GM19324 (cell line): Measurements from ENCODE around the gene ZSWIM4.
"Not testable (repeated sequence)": the region's sequence is repeated elsewhere in the genome, so short reads cannot be mapped to it uniquely, and the experiment has no call there.

ENCODE experiments used
- ATAC-seq: cut with Tn5 transposase; IDR thresholded peaks from one replicate; pipeline ENCODE4 v1.9.1; 2021; ENCODE audit warnings: mild to moderate bottlenecking, moderate library complexity; ENCODE audit not compliant: unreplicated experiment, low FRiP score

ZSWIM4 gene

DNA sequence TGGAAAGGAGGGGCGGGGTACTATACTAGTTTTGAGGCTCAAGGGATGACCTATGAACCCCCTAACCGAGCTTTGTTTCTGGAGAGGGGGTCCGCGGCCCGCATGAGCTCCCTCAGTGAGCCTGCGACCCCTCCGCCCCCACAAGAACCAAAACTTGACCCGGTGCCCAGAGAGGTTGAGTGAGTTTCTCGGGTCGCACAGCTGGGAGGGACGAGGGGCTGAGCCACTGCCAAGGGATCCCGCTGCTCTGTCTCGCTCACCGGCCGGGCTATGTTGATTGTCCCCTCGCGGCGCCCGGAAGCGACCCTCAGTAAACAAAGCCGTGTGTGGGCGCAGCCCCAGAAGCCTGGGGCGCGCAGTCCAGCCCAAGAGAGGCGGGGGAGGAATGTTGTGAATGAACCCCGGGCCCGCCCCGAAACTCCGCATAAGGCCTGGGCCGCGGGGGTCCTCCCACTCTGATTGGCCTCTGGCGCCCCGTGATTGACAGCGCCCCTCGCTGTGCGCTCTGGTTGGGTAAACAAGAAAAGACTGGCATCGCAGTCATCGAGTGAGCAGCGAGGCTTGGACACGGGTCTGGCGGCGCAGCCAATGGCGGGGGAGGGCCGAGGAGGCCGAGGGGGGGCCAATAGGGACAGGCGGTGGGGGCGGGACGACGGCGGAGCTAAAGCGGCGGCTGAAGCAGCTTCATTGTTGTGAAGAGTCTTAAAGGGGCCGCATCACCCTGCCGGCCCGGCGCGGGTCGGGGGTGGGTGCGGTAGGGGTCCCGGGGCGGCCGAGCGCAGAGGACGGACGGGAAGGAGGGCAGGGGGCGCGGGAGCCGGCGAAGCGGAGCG is at the start of gene ZSWIM4:
Gene ZSWIM4, plus strand, starts transcription at position 687 of the 833 bp plus-strand sequence. CDS start 206 bp downstream, outside the sequence.
- peak; percentile 97 for ATAC-seq

DNA sequence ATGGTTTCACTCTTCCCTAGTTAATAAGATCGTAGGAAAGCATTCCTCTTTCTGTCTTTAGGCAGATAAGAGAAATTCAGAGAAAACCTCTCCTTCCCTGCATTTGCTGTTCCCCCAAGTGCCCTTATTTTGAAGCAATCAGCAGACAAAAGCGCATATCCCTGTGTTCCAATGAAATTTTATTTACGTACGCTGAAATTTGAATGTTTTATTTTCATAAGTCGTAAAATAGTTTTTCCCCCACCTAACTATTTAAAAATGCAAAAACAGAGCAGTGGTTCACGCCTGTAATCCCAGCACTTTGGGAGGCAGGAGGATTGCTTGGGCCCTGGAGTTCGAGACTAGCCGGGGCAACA is 48.2 kb upstream of the ZSWIM4 start:
- ATAC-seq, result no peak

DNA sequence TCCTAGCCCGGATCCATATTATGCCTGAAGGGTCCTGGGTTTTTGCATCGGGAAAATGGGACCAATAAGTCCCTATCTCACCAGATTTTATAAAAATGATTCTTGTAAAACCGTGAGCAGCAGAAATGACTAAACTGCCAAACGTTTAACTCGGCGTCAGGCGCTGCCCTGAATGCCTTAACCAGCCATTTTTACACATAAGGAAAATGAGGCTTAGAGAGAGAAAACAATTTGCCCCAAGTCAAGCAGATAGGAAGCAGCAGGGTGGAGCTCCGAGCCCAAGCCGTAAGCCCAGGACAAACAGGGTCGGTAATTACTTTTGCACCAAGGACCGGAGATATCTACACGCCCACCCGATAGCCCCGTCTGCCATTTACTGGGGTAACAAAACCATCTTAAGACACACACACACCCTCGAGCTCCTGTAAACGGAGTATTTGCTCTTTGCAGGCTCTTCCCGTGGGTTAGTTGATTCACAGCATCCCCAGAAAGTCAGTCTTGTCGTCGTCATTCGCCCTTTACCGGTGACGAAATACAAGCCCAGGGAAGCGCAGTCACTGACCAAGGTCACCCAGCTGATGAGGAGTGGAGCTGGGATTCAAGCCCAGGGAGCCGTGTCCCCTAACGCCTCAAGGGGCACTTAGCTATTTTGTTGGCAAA is 46.9 kb upstream of the ZSWIM4 start:
- peak; percentile 2 for ATAC-seq

DNA sequence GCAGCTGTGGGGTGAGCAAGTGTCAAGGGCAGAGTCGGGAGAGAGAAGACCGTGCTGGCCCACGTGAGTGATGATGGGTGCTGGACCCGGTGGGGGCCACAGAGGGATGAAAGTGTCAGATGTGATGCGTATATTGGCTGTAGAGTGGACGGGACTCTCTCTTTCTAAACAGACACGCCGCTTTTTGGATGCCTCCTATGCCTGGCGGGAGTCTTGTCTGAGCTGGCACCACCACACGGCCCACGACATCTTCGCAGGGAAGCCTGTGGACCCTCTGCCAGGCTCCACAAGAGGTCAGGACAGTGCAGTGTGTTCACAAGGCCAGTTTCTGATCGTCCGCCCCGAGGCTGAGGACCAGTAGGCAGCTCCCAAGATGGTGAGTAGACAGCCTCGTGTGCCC is 43.8 kb upstream of the ZSWIM4 start:
- no peak for ATAC-seq

DNA sequence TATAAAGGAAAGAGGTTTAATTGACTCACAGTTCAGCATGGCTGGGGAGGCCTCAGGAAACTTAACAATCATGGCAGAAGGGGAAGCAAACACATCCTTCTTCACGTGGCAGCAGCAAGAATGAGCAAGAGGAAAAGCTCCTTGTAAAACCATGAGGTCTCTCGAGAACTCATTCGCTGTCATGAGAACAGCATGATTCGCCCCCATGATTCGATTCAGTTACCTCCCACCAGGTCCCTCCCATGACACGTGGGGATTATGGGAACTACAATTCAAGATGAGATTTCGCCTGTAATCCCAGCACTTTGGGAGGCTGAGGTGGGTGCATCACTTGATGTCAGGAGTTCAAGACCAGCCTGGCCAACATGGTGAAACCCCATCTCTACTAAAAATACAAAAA is 41.6 kb upstream of the ZSWIM4 start:
- ATAC-seq, result not testable (repeated sequence)

DNA sequence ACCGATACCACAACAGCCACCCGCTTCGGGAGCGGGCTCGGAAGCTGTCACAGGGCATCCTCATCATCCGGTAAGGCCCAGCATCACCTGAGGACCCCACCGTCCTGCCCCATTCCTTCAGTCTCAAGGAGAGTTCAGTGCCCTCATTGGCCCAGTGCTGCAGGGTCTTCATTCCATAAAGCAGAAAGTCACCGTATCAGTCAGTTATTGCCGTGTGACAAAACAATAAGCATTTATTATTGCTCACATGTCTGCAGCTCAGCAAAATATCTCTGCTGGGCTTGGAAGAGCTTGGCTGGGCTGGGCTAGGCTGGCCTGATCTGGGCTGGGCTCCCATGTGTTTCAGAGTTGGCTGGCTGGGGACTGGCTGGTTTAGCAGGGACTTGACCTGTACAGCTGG is 39.0 kb upstream of the ZSWIM4 start:
- no peak for ATAC-seq

DNA sequence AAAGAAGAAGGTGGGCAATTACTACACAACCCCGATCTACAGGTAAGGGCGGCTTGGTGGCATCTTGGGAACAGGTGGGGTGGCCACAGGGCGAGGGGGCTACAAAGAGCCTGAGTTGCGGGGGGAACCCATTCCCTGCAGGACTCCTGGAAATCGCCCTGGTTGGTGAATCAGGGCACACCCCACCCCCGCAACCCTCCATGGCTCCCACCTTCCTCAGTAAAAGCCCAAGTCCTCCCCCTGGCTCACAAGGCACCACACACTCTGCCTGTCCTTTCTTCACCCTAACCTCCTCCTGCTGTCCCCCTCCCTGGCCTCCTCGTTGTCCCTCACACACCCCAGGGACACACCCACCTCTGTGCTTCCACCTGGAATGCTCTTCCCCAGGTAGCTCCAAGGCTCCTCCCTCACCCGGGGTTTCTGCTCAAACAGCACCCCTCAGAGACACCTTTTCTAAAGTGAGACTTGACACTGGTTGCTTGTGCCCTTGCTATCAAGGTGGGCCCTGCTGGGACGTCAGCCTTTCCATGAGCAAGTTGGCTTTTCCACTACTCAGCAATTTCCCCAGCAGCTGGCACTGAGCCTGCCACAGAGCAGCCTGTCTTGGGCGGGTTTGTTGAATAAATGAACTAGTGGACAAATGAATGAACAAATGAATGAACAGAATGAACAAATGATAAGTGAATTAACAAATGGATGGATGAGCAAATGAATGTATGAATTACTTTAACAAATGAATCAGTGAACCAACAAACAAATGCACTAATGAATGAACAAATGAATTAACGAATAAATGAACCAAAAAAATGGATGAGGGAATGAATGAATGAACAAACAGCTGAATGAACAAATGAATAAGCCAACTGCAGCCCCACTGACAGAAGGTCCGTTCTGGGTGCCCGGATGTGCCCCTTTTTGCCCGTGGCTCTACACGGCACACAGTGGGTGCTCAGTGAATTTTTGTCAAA is 37.2 kb upstream of the ZSWIM4 start:
- no peak for ATAC-seq

DNA sequence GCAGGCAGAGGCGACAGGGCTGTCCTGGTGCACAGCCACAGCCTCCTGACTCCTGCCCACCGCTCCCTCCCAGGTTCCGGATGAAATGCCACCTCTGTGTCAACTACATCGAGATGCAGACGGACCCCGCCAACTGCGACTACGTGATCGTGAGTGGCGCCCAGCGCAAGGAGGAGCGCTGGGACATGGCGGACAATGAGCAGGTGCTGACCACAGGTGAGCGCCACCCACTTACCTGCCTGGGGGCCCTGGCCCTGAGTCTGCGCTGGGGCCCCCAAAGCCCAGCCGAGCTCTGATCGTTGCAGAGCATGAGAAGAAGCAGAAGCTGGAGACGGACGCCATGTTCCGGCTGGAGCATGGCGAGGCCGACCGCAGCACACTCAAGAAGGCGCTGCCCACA is 36.4 kb upstream of the ZSWIM4 start:
- no peak for ATAC-seq

DNA sequence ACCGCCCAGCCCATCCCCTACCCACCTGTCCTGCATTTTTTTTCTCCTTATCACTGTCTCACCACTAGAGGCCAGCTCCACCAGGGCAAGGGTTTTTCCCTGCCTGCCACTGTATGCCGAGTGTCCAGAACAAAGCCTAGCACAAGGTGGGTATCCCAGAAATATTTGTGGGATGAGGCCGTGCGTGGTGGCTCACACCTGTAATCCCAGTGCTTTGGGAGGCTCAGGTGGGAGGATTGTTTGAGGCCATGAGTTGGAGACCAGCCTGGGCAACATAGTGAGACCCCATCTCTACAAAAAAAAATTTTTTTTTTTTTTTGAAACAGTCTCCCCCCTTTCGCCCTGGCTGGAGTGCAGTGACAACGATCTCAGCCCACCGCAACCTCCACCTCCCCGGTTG is 33.8 kb upstream of the ZSWIM4 start:
- ATAC-seq, result no peak

DNA sequence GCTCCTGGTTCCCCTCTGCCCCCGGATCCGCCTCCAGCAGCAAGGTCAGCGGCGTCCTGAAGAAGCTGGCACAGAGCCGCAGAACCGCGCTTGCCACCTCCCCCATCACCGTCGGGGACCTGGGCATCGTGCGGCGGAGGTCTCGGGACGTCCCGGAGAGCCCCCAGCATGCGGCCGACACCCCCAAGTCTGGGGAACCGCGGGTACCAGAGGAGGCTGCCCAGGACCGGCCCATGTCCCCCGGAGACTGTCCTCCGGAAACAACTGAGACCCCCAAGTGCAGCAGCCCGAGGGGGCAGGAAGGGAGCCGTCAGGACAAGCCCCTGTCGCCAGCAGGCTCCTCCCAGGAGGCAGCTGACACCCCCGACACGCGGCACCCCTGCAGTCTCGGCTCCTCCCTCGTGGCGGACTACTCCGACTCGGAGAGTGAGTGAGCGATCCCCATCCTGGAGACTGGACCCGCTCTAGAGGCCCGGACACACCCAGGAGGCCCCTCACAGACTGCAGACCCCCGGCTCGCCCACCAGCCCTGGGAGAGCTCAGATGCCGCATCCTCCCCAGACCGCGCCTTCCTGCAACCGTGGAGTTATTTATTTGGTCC is 32.5 kb upstream of the ZSWIM4 start:
- no peak for ATAC-seq

DNA sequence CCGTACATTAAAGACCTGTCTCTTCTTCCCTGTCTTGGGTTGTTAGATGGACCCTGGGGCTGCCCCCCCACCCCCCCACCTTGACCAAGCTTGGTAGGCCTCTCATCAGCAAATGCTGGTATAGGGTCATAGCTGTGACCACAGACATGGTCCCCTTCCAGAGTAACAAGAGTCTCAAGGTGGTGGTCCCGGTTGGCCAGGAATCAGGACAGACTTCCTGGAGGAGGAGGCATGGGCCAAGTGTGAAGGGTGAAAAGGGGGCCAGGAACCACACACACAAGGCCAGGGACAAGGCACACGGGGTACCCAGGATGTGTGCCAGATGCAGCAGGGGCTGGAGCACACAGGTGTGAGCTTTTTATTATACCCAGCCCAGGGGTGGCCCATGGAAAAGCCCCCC is 32.0 kb upstream of the ZSWIM4 start:
- no peak for ATAC-seq

DNA sequence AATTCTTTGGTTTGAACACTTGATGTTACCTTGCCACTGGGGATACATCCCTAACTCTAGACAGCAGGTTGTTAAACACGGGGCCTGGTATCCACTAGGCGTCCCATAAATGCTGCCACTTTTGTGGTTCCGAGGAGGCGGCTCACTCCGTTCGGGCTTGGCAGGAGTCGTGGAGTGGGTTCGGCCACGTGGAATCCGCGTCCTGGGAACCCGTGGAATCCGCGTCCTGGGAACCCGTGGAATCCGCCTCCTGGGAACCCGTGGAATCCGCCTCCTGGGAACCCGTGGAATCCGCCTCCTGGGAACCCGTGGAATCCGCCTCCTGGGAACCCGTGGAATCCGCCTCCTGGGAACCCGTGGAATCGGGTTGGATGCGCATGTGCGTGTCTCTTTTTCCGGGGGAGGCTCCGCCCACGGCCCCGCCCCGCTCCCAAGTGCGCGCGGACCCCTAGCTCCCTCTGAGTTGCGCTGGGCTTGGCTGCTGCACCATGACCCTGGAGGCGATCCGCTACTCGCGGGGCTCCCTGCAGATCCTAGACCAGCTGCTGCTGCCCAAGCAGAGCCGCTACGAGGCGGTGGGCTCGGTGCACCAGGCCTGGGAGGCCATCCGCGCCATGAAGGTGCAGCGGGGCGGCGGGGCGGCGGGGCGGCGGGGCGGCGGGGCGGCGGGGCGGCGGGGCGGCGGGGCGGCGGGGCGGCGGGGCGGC is 31.0 kb upstream of the ZSWIM4 start, which contains the start of gene MRI1:
Gene MRI1, plus strand, starts transcription at position 422 of the 707 bp plus-strand sequence. Its CDS starts 67 bp downstream, at position 489.
- no peak for ATAC-seq

DNA sequence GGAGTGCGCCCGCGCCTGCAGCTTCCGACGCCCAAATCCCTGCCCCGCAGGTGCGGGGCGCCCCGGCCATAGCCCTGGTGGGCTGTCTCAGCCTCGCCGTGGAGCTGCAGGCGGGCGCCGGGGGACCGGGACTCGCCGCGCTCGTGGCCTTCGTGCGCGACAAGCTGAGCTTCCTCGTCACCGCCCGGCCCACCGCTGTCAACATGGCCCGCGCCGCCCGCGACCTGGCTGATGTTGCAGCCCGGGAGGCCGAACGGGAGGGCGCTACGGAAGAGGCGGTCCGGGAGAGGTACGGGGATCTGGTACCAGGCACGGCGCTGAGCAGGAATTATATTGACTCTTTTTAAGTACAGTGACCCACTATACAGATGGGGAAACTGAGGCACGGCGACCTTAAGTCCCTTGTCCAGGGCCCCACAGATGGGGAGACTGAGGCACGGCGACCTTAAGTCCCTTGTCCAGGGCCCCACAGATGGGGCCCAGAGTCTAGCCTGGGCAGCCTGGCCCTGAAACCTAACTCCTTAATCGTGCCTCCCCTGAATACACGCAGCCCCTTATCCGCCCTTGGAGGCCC is 30.3 kb upstream of the ZSWIM4 start:
- no peak for ATAC-seq

DNA sequence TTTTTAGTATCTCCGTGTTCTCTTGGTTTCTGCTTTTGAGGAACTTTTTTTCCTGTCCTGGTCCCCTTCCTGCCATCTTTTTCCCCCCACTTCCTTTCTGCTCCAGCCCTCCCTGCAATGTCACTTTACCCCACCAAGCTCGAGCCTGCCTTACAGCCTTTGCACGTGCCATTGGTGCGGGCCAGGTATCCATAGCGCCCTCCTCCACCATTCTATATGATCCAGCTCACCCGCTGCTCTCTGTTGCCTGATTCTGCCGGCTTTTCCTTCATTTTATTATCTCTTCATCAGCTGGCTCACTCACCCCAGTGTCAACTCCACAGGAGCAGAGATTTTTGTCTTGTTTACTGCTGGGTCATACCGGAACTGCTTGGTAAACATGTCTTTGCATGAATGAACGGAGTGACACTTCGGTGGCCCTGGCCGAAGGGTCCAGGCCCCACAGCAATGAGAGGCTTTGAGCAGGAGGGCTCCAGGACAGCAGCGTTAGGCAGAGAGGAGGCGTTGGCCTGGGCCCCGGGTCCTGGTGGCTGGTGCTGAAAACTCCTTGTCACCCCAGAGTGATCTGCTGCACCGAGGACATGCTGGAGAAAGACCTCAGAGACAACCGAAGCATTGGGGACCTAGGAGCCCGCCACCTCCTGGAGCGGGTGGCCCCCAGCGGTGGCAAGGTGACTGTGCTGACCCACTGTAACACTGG is 29.7 kb upstream of the ZSWIM4 start:
- no peak for ATAC-seq

DNA sequence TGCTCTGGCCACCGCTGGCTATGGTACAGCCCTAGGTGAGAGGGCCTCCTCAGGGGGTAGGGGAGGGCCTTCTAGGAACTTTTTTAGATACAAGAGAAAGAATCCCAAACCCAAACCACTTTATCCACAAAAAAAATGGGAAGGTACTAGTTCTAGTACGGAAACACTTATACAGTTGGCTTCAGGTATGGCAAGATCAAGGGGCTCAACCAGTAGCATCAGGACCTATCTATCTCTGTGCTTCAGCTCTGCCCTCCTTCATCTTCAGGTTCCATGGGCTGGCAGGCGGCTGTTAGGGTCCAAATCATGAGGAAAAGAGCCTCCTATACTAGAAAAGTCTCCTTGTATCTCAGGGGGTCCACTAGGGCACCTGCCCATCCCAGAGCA is 29.2 kb upstream of the ZSWIM4 start:
- ATAC-seq, result no peak

DNA sequence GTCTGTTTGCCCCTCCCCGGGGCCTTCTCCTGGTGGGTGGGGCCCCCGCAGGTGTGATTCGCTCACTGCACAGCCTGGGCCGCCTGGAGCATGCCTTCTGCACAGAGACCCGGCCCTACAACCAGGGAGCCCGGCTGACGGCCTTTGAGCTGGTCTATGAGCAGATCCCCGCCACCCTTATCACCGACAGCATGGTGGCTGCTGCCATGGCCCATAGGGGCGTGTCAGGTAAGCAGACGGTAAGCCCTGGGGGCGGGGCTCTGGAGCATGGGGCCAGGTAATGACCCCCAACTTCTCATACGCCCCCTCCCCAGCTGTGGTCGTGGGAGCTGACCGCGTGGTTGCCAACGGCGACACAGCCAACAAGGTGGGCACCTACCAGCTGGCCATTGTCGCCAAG is 26.7 kb upstream of the ZSWIM4 start:
- no peak for ATAC-seq

DNA sequence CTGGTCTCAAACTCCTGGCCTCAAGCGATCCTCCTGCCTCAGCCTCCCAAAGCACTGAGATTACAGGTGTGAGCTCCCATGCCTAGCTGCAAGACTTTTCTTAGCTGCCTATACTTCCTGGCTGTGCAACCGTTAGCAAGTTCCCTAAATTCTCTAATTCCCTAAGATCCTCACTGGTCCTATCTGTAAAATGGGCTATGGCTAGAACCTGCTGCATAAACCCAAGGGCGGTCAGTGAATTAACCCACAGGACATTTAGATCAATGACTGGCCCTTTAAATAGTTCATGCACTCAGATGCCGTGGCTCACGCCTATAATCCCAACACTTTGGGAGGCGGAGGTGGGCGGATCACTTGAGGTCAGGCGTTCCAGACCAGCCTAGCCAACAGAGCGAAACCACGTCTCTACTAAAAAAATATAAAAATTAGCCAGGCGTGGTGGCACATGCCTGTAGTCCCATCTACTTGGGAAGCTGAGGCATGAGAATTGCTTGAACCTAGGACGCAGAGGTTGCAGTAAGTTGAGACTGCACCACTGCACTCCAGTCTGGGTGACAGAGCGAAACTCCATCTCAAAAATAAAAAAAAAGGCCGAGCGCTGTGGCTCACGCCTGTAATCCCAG is 25.1 kb upstream of the ZSWIM4 start:
- no peak for ATAC-seq
